OCI-LY3 (cell line): ENCODE data around the gene RAB11FIP4.

Experiments used
- CTCF ChIP-seq: fragments of 200-600, 300-600 bp; sonication (generic); IDR thresholded peaks from 2 replicates; pipeline ENCODE4 v1.5.1; 2014; ENCODE audit warnings: antibody characterized with exemption, low read length, low read depth
- EZH2phosphoT487 ChIP-seq: fragments of 200-600 bp; shearing (Covaris generic); IDR thresholded peaks from 2 replicates; pipeline ENCODE4 v1.6.1; 2018; ENCODE audit warnings: antibody characterized with exemption, mixed run types, low read depth

GRCh38 chr17:31487648-31488263 is 96.3 kb downstream of the RAB11FIP4 start:
- TF ChIP-seq CTCF, result no peak
- TF ChIP-seq EZH2phosphoT487, result no peak
